B cell (primary cell): ENCODE measurements around the gene RAB7B. TPM values are rescaled to one million over a fixed set of nuclear protein-coding genes. Genes with fewer than 3 reads are reported as not detected.

Source experiments
- ATAC-seq: fragments of 200-7000 bp; cut with Tn5 transposase; one replicate; pipeline ENCODE4 v1.10.0; 2021; ENCODE audit warnings: low read depth, mild to moderate bottlenecking, moderate number of reproducible peaks, moderate library complexity
- CTCF ChIA-PET: fragments of 350-600 bp; sonication (Branson Sonifier 250); formaldehyde crosslinking; loops from one replicate; lab custom pipeline; 2021; ENCODE audit warnings: antibody characterized with exemption, inconsistent platforms; lab: Charles Lee
- POLR2A ChIA-PET: fragments of 350-600 bp; sonication (Branson Sonifier 250); formaldehyde crosslinking; loops from one replicate; lab custom pipeline; 2021; ENCODE audit warnings: antibody characterized with exemption; lab: Charles Lee
- DNase-seq: peaks from one replicate; pipeline ENCODE4 v3.0.0; 2013
- H2AFZ ChIP-seq: 2 replicates; pipeline ENCODE4 v1.6.1; 2012; ENCODE audit warnings: mild to moderate bottlenecking, low read depth, low read length; ENCODE audit not compliant: insufficient read depth, poor library complexity, severe bottlenecking
- H3K27ac ChIP-seq, 2 donors: 1 replicate in 1 of 2; 2 replicates in 1 of 2; pipeline ENCODE4 v1.5.1; 2012 to 2013; ENCODE audit warnings: low read length in 2 of 2, mild to moderate bottlenecking in 2 of 2, moderate library complexity in 1 of 2
- H3K27me3 ChIP-seq, 4 experiments: fragments of 200-600 bp in 1 of 4; sonication (generic) in 1 of 4; replicated peaks in 1 of 4; 1 replicate in 2 of 4; 2 replicates in 2 of 4; pipeline versions ENCODE4 v1.6.1 to v1.7.0; 2013 to 2016; ENCODE audit warnings: low read length in 3 of 4, mild to moderate bottlenecking in 2 of 4, mixed read lengths in 1 of 4, moderate library complexity in 1 of 4; ENCODE audit not compliant: insufficient read depth in 4 of 4, control insufficient read depth in 3 of 4; ENCODE audit errors: control extremely low read depth in 1 of 4
- H3K36me3 ChIP-seq, 2 experiments: replicated peaks in 1 of 2; 1 replicate in 1 of 2; 2 replicates in 1 of 2; pipeline versions ENCODE4 v1.6.1 to v1.7.1; 2013; ENCODE audit warnings: low read length in 1 of 2; ENCODE audit not compliant: insufficient read depth in 2 of 2, control insufficient read depth in 1 of 2; ENCODE audit errors: control extremely low read depth in 1 of 2, extremely low read depth in 1 of 2
- H3K4me1 ChIP-seq, 2 donors: fragments of 200-600 bp in 1 of 2; sonication (generic) in 1 of 2; 1 replicate in 1 of 2; 2 replicates in 1 of 2; pipeline versions ENCODE4 v1.5.1 to v1.6.1; 2013 to 2017; ENCODE audit warnings: low read length in 2 of 2; ENCODE audit not compliant: control insufficient read depth in 2 of 2, insufficient read depth in 2 of 2
- H3K4me2 ChIP-seq: replicated peaks from 2 replicates; pipeline ENCODE3; 2012; ENCODE audit warnings: mild to moderate bottlenecking, low read depth, low read length; ENCODE audit not compliant: poor library complexity, severe bottlenecking
- H3K4me3 ChIP-seq, 5 experiments: fragments of 200-600 bp in 1 of 5; sonication (generic) in 1 of 5; 1 replicate in 3 of 5; 2 replicates in 2 of 5; pipeline versions ENCODE4 v1.5.1 to v1.7.0; 2011 to 2016; ENCODE audit warnings: low read length in 4 of 5, mild to moderate bottlenecking in 4 of 5, low read depth in 2 of 5, control low read depth in 1 of 5, moderate library complexity in 1 of 5; ENCODE audit not compliant: insufficient read depth in 1 of 5; ENCODE audit errors: control extremely low read depth in 1 of 5, extremely low read depth in 1 of 5
- H3K79me2 ChIP-seq: fragments of 200-600 bp; sonication (generic); one replicate; pipeline ENCODE4 v1.6.0; 2016; ENCODE audit warnings: low read length; ENCODE audit not compliant: control insufficient read depth, insufficient read depth
- H3K9ac ChIP-seq: fragments of 200-600 bp; sonication (generic); 2 replicates; pipeline ENCODE4 v1.6.1; 2017; ENCODE audit warnings: mild to moderate bottlenecking, low read length, moderate library complexity
- H3K9me3 ChIP-seq, 3 donors: one replicate each; pipeline versions ENCODE4 v1.6.1 to v1.7.1; 2013; ENCODE audit warnings: low read length in 2 of 3; ENCODE audit not compliant: control insufficient read depth in 2 of 3, insufficient read depth in 1 of 3; ENCODE audit errors: control extremely low read depth in 1 of 3
- H4K20me1 ChIP-seq: 2 replicates; pipeline ENCODE4 v1.6.0; 2012; ENCODE audit warnings: mild to moderate bottlenecking, low read length; ENCODE audit not compliant: insufficient read depth, control insufficient read depth, poor library complexity, severe bottlenecking
- H3K27ac Mint-ChIP-seq: one replicate; pipeline ENCODE4 v1.8.0; 2021; ENCODE audit warnings: mixed read lengths
- H3K27me3 Mint-ChIP-seq: one replicate; pipeline ENCODE4 v1.8.0; 2021; ENCODE audit warnings: mixed read lengths
- H3K4me1 Mint-ChIP-seq: one replicate; pipeline ENCODE4 v1.8.0; 2021; ENCODE audit warnings: mixed read lengths
- H3K4me3 Mint-ChIP-seq: one replicate; pipeline ENCODE4 v1.8.0; 2021; ENCODE audit warnings: mixed read lengths
- H3K9me3 Mint-ChIP-seq: one replicate; pipeline ENCODE4 v1.8.0; 2022; ENCODE audit warnings: mixed read lengths; ENCODE audit not compliant: insufficient read depth
- EZH2 ChIP-seq: IDR thresholded peaks from 2 replicates; pipeline ENCODE4 v1.6.1; 2012; ENCODE audit warnings: borderline replicate concordance, low read depth, mild to moderate bottlenecking, moderate library complexity, low read length; ENCODE audit not compliant: insufficient read depth, poor library complexity, severe bottlenecking
- WGBS: methylation state at CpG from one replicate; pipeline ENCODE4 v1.1.5; 2013; ENCODE audit warnings: missing lambda C conversion rate; ENCODE audit not compliant: insufficient coverage; 5-methylcytosine and 5-hydroxymethylcytosine counted together
- intact Hi-C: fragments of 100-400 bp; cut with micrococcal nuclease; formaldehyde crosslinking; loops from one replicate; pipeline ENCODE4 v1.10.0; 2022
- polyA plus RNA-seq: library from polyadenylated mRNA; depleted of rRNA; stranded (reverse); fragments of >200 nt; gene quantifications from 2 replicates; pipeline ENCODE4 v1.2.3, GENCODE V29; 2012
- total RNA-seq, 2 donors: library from RNA; stranded (reverse); fragments of 120-200 nt in 1 of 2; gene quantifications; 1 replicate in 1 of 2; 2 replicates in 1 of 2; pipeline versions ENCODE4 v1.2.3 to v1.2.4, GENCODE V29; 2013 to 2022
- TF ChIP-seq, protein P1 (sequence below): fragments of 200-600 bp; IDR thresholded peaks from one replicate; pipeline ENCODE4 v1.8.0; 2022; ENCODE audit warnings: antibody characterized with exemption, mild to moderate bottlenecking

Gene RAB7B
- total and polyA plus RNA-seq, 2 donors (not counting 1 experiment from before 2014, with no cell fraction given) = not detected

DNA sequence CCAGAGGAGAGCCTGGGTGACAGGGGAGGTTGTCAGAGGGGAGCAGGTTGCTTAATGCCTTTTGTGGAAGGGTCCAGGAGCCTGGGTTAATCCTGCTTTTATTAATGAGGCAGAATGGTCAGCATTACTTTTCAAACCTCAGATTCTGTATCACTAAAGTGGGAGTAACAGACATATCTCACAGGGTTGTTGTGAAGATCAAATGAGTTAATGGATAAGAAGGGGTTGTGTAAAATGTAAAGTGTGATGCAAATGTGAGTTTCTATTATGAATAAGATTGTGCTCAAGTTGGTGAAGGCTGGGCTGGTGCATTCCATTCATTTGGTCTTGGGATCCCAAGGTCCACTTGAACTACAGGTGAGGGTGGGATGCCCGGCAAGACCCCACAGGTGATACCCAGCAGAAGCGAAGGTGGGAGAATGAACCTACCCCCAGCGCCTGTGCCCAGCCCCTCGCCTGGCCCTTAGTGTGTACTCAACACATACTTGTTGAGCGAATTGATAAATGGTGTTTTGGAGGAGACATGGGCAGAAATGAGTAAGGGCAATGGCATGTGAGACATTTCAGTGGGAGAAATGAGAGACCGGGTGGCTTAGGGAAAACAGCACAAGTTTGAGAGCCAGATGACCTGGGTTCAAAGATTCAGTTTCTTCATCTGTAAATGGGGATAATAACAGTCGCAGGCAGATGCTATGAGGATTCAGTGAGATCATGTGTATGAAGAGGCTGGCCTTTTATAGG lies 66.2 kb downstream of the RAB7B start:
- Histone ChIP-seq H3K27ac (no peak overlapping the region), H3K4me1 (no peaks in the 10 kb centered on the region), H2AFZ (no peak overlapping the region), H3K4me3 (no peak overlapping the region), H3K36me3 (no peaks in the 10 kb centered on the region), H3K9ac (no peak overlapping the region), H4K20me1 (no peaks in the 10 kb centered on the region), H3K27me3 (peaks cover 0 to 4% (median 2%) of the 10 kb centered on the region in 4 experiments), H3K4me2 (no peak overlapping the region), H3K79me2 (no peaks in the 10 kb centered on the region), H3K9me3 (no peaks in the 10 kb centered on the region)
- no peak overlapping the region for H3K27ac Mint-ChIP-seq
- WGBS = 88% methylated on average over 6 of the region's 7 CpGs
- ATAC-seq (no peak), DNase-seq (no peak)
- POLR2A ChIA-PET = no interaction called here
- TF ChIP-seq EZH2 = no peak
- TF ChIP-seq, protein P1, sequence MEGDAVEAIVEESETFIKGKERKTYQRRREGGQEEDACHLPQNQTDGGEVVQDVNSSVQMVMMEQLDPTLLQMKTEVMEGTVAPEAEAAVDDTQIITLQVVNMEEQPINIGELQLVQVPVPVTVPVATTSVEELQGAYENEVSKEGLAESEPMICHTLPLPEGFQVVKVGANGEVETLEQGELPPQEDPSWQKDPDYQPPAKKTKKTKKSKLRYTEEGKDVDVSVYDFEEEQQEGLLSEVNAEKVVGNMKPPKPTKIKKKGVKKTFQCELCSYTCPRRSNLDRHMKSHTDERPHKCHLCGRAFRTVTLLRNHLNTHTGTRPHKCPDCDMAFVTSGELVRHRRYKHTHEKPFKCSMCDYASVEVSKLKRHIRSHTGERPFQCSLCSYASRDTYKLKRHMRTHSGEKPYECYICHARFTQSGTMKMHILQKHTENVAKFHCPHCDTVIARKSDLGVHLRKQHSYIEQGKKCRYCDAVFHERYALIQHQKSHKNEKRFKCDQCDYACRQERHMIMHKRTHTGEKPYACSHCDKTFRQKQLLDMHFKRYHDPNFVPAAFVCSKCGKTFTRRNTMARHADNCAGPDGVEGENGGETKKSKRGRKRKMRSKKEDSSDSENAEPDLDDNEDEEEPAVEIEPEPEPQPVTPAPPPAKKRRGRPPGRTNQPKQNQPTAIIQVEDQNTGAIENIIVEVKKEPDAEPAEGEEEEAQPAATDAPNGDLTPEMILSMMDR = no peak
- no peaks in the 10 kb centered on the region for H3K4me1 Mint-ChIP-seq
- H3K4me3 Mint-ChIP-seq = no peak overlapping the region
- H3K27me3 Mint-ChIP-seq = peaks cover 57% of the 10 kb centered on the region
- H3K9me3 Mint-ChIP-seq = no peaks in the 10 kb centered on the region
- CTCF ChIA-PET = no interaction called here
- intact Hi-C loops = no loop called here

DNA sequence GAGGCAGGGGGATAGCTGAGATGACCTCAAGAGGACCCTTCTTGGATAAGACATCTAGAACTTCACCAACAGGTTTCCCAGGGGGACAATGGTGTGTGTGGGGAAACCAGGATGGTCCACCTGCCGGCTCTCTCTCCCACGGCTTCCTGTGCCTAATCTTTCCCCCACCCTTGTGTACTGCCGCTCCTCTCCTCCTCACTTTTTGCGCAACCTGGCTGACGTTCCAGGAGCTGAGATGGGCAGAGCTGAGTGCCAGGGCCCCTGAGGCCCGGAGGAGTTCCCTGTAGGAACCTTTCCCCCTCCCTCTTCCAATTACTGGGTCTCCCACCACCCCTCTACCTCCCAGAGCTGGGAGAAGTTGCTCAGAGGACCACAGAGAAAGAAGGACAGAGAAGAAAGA lies 66.9 kb downstream of the RAB7B start:
- intact Hi-C loops = no loop called here
- ChIA-PET CTCF (no interaction called here), POLR2A (no interaction called here)
- Histone ChIP-seq H3K27ac (no peak overlapping the region), H2AFZ (no peak overlapping the region), H3K9ac (no peak overlapping the region), H3K9me3 (no peaks in the 10 kb centered on the region), H3K27me3 (peaks cover 0 to 4% (median 2%) of the 10 kb centered on the region in 4 experiments), H3K4me2 (no peak overlapping the region), H3K4me1 (no peaks in the 10 kb centered on the region), H3K36me3 (no peaks in the 10 kb centered on the region), H4K20me1 (no peaks in the 10 kb centered on the region), H3K4me3 (no peak overlapping the region), H3K79me2 (no peaks in the 10 kb centered on the region)
- Mint-ChIP-seq H3K27me3 (peaks cover 51% of the 10 kb centered on the region), H3K4me3 (no peak overlapping the region), H3K9me3 (no peaks in the 10 kb centered on the region), H3K27ac (no peak overlapping the region), H3K4me1 (no peaks in the 10 kb centered on the region)
- ATAC-seq (no peak), DNase-seq (no peak)
- TF ChIP-seq, protein P1 = no peak
- no peak for TF ChIP-seq EZH2
- 98% methylated on average over 4 of the region's 6 CpGs for WGBS
